GM18861 (cell line): ENCODE data around the gene ZBTB7A.

ENCODE experiments used
- ATAC-seq: cut with Tn5 transposase; IDR thresholded peaks from one replicate; pipeline ENCODE4 v1.9.1; 2021; ENCODE audit not compliant: unreplicated experiment

Gene ZBTB7A

GRCh38 chr19:4069331-4069959 is 2.7 kb upstream of the ZBTB7A start:
- no peak for ATAC-seq

GRCh38 chr19:4068047-4068966 is 1.6 kb upstream of the ZBTB7A start:
- ATAC-seq: no peak

- no peak for ATAC-seq
These were observed 822 bp upstream of the ZBTB7A start for GRCh38 chr19:4067396-4068046.

GRCh38 chr19:4066176-4066606 is 508 bp downstream of the ZBTB7A start:
- no peak for ATAC-seq

- ATAC-seq: peak; percentile 70
These were observed 1.1 kb downstream of the ZBTB7A start for GRCh38 chr19:4065430-4066175.

GRCh38 chr19:4064496-4065260 is 2.0 kb downstream of the ZBTB7A start:
- ATAC-seq: no peak

GRCh38 chr19:4064149-4064495 is 2.6 kb downstream of the ZBTB7A start:
- no peak for ATAC-seq

- no peak for ATAC-seq
These were observed 3.1 kb downstream of the ZBTB7A start for GRCh38 chr19:4063369-4064148.

- ATAC-seq: no peak
These were observed 4.0 kb downstream of the ZBTB7A start for GRCh38 chr19:4062419-4063368.

GRCh38 chr19:4061683-4062418 is 4.8 kb downstream of the ZBTB7A start:
- no peak for ATAC-seq

- ATAC-seq: no peak
These were observed 5.5 kb downstream of the ZBTB7A start for GRCh38 chr19:4061178-4061682.

GRCh38 chr19:4060621-4061177 is 6.0 kb downstream of the ZBTB7A start:
- ATAC-seq: no peak

- no peak for ATAC-seq
These were observed 6.6 kb downstream of the ZBTB7A start for GRCh38 chr19:4059891-4060620.

- no peak for ATAC-seq
These were observed 7.2 kb downstream of the ZBTB7A start for GRCh38 chr19:4059453-4059871.

GRCh38 chr19:4058693-4059452 is 7.8 kb downstream of the ZBTB7A start:
- ATAC-seq: no peak
